Nucleus accumbens (tissue), 56 donors: Measurements from ENCODE around the gene LRRC72.
"Not testable (repeated sequence)": the region's sequence is repeated elsewhere in the genome, so short reads cannot be mapped to it uniquely, and the experiment has no call there.

Experiments
- DNase-seq, 56 donors: peaks; one replicate each; lab custom pipeline; 2025; lab: John Stamatoyannopoulos, UW

The LRRC72 gene

DNA sequence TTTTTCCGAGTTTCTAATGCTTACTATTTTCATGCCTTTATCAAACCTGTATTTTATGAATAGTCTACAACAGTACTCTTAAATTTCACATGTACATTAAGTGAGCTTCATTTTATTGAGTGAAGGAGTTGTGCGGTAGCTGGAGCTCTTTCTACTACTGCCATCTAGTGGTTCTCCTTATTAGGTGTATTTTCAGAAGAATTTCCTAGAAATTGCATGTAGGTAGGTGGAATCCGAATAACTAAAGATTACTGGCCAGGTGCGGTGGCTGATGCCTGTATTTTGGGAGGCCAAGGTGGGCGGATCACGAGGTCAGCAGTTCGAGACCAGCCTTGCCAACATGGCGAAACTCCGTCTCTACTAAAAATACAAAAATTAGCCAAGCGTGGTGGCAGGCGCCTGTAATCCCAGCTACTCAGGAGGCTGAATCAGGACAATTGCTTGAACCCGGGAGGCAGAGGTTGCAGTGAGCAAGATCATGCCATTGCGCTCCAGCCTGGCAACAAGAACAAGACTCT lies 38.3 kb downstream of the LRRC72 start:
- DNase-seq, result peak in 2 of 56 donors; percentile 10 to 13

GRCh38 chr7:16571941-16572340 lies 45.3 kb downstream of the LRRC72 start:
- DNase-seq, result no peak

DNA sequence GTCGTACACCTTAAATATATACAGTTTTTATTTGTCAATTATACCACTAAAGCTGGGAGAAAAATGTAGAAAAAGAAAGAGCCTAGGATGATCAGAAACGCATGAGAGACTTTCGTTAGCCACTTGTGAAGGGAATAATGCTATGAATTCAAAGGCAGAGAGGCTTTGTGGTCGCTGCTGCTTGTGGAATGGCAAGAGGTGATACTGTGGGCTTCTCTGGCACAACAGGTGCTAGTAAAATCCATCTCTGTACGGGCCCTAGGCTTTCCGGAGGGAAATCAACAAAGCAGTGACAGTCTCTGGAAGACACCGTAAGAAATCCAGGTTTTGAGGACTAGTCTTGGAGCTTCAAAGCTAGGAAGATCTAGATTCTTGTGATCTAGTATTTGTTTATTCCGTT lies 52.6 kb downstream of the LRRC72 start:
- no peak for DNase-seq

- no peak for DNase-seq
Observed at GRCh38 chr7:16581286-16581685, 54.7 kb downstream of the LRRC72 start.

DNA sequence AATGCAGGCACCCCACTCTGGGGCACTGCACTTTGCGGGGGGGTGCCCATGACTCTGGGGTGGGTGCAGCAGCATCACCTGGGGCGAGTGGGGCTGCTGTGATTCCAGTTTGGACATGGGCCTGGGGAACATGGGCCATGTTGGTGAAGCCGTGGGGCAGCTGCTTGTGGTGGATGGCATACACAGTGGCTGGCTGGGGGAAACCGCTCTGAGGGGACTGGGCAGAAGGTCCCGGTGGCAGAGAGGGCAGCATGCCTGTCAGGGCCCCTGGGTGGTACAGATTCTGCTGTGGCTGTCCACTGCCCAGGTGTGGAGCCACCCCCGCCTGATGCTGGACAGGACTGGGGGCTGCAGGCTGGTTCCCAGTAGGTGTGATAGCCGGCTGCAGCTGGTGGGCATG lies 57.2 kb downstream of the LRRC72 start:
- no peak for DNase-seq

GRCh38 chr7:16585540-16585939 lies 58.9 kb downstream of the LRRC72 start:
- no peak for DNase-seq

DNA sequence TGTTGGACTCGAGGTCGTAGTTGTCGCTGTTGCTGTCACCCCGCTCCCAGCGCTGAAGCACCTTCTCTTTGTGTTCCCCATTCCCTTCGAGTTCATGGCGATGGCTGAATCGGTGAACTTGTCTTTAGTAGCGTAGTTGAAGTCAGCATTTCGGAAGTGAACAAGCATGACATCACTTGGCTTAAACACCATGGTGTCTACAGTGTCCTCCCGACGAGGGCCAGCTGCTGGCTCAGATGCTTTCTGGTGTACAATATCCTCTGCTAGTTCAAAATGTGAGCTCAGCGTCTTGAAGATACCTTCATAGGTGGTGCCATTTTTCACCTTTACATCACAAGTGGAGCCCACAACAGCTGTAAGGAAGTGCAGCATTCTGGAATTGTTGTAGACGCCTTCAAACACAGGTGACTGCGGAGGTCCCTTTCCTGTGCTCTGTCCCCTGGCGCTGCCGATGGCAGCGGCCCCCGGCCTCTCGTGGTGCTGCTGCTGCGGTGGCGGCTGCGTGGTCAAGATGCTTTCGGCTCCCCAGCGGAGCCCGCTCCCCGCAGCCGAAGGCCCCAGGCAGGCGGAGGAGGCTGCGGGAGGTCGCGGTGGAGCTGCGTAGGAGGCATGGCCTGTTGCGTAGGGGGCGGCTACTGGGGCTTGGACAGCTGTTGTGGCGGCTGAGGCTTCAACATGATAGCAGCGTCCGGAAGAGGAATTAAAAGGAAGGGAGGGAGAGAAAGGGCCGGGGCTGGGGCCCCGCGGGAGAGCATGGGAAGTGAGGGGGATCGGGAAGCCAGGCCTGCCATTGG lies 59.7 kb downstream of the LRRC72 start:
- DNase-seq, result no peak

DNA sequence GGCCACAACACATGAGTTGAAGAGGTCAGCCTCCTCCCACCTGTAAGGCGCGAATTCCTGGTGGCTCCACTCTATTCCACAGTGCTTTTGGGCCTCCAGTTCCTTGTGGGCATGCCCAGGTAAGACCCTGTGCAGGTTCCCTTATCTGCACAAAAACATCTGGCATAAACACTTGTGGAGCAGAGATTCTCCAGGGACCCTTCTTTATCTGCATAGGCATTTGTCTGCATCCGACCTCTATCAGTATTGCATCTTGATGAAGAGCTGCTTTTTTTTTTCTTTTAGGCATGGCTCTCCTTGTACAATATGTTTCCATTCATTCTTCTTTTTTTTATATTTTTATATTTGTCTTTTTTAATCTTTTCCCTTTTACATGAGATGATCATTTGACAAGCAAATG lies 60.5 kb downstream of the LRRC72 start:
- DNase-seq, result no peak

DNA sequence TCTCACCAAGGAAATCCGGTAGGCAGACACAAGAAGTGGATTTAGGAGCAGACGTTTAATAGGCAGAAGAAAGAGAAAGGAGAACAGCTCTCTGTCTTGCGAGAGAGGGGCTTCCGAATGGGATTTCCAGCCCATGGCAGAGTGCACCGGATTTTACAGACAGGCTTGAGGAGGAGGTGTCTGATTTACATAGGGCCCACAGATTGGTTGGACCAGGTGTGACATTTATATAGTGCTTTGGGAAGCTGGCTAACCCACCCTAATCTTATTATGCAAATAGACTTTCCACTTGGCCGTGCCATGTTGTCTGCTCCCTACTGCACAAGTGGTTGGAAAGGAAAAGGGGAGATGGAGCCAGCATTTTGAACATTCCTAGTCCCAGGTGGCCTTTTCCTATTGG lies 61.2 kb downstream of the LRRC72 start:
- DNase-seq, result no peak

DNA sequence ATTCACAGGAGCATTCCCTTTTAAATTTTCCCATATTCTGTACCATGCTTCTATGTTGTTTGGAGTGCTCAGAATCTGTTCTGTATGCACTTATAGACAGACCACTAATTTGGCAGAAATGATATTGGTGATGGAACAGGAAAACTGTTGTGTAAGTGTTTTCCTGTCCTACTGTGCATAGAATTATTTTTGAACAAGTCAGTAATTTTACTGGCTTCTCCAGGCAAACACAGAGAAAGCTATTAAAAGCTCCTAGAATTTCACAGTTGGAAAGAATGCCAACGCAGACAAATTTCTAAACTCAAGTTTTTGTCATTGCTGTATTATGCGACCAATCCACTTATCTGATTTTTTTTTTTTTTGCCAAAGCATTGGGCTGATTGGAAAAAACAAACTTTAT lies 63.3 kb downstream of the LRRC72 start:
- DNase-seq, result no peak

DNA sequence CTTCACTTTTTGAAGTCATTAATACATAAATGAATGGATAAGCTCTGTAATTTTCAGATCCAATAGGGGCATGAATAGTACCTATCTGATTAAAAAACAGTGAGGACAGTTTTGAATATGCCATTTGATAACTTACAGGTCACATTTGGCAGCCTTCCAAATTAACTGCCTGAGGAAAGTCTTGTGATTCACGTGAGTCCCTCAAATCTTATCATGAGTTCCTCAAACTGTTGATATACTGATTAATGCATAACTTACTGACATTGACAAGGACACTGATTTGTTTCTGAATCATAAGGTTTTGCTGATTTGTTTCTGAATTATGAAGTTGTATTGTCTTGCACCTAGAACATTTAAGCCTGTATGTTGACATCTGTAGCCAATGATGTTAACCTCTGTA lies 63.8 kb downstream of the LRRC72 start:
- DNase-seq, result no peak

GRCh38 chr7:16592395-16592794 lies 65.8 kb downstream of the LRRC72 start:
- DNase-seq, result no peak

GRCh38 chr7:16594061-16594460 lies 67.4 kb downstream of the LRRC72 start:
- no peak for DNase-seq

DNA sequence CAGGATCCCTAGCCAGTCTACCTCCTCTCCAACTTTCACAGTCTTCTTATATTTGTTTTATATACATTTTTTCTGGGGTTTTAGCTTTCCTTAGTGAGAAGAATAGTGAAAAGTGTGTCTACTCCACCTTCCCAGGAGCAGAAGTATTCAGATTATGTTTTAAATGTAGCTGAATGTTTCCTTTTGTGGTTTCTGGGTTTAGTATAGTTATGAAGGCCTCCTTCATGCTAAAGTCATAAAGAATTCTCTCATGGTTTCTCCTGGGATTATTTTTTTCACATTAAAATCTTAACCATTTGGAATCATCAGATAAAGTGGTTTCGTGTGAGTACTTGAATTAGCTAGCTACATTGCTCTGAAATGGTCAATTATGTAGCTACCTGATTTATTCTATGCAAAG lies 68.1 kb downstream of the LRRC72 start:
- no peak for DNase-seq

DNA sequence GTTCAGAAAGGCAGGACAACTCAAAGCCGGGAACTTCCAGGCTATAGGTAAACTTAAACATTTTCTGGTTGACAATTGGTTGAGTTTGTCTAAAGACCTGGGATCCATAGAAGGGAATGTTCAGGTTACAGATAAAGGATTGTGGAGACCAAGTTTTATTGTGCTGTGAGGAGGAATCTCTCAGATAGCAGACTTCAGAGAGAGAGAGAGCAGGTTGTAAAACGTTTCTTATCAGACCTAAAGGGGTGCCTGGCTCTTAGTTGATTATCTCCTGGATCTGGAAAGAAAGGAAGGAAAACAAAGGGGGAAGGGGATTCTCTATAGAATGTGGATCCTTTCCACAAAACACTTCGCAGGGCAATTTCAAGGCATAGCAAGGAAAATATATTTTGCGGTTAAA lies 69.0 kb downstream of the LRRC72 start:
- DNase-seq, result not testable (repeated sequence)

- DNase-seq, result no peak
Observed at GRCh38 chr7:16598015-16598414, 71.4 kb downstream of the LRRC72 start.

- no peak for DNase-seq
Observed at GRCh38 chr7:16599860-16600259, 73.2 kb downstream of the LRRC72 start.

GRCh38 chr7:16603633-16604032 lies 77.0 kb downstream of the LRRC72 start:
- no peak for DNase-seq

GRCh38 chr7:16604054-16604453 lies 77.4 kb downstream of the LRRC72 start:
- no peak for DNase-seq

DNA sequence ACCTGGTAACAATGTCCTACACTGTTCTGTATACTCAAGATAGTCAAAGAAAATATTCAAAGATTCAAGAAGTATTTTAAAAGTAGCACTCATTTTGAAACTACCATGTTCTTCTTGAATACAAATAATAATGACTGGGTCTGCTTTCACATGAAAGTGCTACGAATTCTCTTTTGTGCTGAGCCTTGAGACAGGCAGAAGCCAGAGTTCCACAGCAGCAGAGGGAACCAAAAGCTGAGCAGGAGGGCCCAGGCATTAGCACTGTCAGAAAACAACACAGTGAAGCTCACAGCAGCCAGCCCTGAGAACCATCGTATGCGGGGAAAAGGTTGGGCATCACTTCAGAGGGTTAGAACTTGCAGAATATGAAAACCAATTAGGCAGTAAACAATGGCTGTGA lies 80.1 kb downstream of the LRRC72 start:
- no peak for DNase-seq

GRCh38 chr7:16609842-16610450 lies 83.3 kb downstream of the LRRC72 start:
- no peak for DNase-seq

DNA sequence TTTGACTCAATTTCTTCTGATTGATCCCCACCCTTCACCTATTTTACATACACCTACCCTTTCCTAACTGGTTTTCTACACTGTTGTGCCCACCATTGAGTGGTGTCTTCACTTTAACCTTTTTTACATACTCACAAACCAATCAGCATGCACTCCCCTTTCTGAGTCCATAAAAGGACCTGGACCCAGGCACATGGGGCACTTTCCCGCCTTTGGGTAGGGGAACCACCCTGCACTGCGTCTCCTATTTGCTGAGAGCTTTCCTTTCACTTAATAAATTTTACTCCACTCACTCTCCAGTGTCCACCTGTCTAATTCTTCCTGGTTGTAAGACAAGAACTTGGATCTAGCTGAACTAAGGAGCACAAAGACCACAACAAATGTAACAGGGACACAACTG lies 85.1 kb downstream of the LRRC72 start:
- no peak for DNase-seq
